Natural killer cell (primary cell): ENCODE data around the gene LATS1. TPM values are rescaled to one million over a fixed set of nuclear protein-coding genes. Genes with fewer than 3 reads are reported as not detected.

Experiments
- ATAC-seq, 3 donors: fragments of 150-1000 bp in 2 of 3; fragments of 200-7000 bp in 1 of 3; cut with Tn5 transposase; 1 replicate in 1 of 3; 2 replicates in 2 of 3; pipeline ENCODE4 v1.10.0; 2021; ENCODE audit warnings: mild to moderate bottlenecking in 2 of 3, moderate library complexity in 2 of 3
- DNase-seq, 2 donors: peaks; one replicate each; pipeline versions ENCODE4 v3.0.0 to v3.0.0-alpha.2; 2013 to 2021; ENCODE audit warnings: mixed read lengths in 1 of 2
- H3K27ac ChIP-seq: one replicate; pipeline ENCODE4 v1.5.1; 2013; ENCODE audit warnings: mild to moderate bottlenecking, low read length
- H3K27me3 ChIP-seq: one replicate; pipeline ENCODE4 v1.6.1; 2013; ENCODE audit warnings: low read length; ENCODE audit not compliant: control insufficient read depth, insufficient read depth
- H3K36me3 ChIP-seq: one replicate; pipeline ENCODE4 v1.6.1; 2013; ENCODE audit warnings: low read length; ENCODE audit not compliant: control insufficient read depth, insufficient read depth
- H3K4me1 ChIP-seq: one replicate; pipeline ENCODE4 v1.6.1; 2013; ENCODE audit warnings: low read length; ENCODE audit not compliant: control insufficient read depth, insufficient read depth
- H3K4me3 ChIP-seq: one replicate; pipeline ENCODE4 v1.5.1; 2013; ENCODE audit warnings: low read length
- H3K9me3 ChIP-seq: one replicate; pipeline ENCODE4 v1.6.1; 2013; ENCODE audit warnings: low read length; ENCODE audit not compliant: control insufficient read depth, insufficient read depth
- H3K27ac Mint-ChIP-seq, 2 donors: one replicate each; pipeline ENCODE4 v1.8.0; 2022; ENCODE audit warnings: mild to moderate bottlenecking in 2 of 2, mixed read lengths in 2 of 2, moderate library complexity in 1 of 2
- H3K27me3 Mint-ChIP-seq, 2 donors: one replicate each; pipeline ENCODE4 v1.8.0; 2022; ENCODE audit warnings: low read depth in 2 of 2, mixed read lengths in 2 of 2
- H3K36me3 Mint-ChIP-seq: one replicate; pipeline ENCODE4 v1.8.0; 2022; ENCODE audit warnings: mixed read lengths
- H3K4me1 Mint-ChIP-seq, 2 donors: one replicate each; pipeline ENCODE4 v1.8.0; 2022; ENCODE audit warnings: mixed read lengths in 2 of 2
- H3K4me3 Mint-ChIP-seq: one replicate; pipeline ENCODE4 v1.8.0; 2022; ENCODE audit warnings: mild to moderate bottlenecking, moderate library complexity, mixed read lengths
- H3K9me3 Mint-ChIP-seq, 2 donors: one replicate each; pipeline ENCODE4 v1.8.0; 2022; ENCODE audit warnings: mixed read lengths in 2 of 2
- WGBS: methylation state at CpG from one replicate; pipeline ENCODE4 v1.1.7; 2013; ENCODE audit warnings: missing lambda C conversion rate; ENCODE audit not compliant: insufficient coverage; 5-methylcytosine and 5-hydroxymethylcytosine counted together
- intact Hi-C: fragments of 100-400 bp; cut with micrococcal nuclease; formaldehyde crosslinking; loops from one replicate; pipeline ENCODE4 v1.14.2; 2022
- total RNA-seq, 4 donors: library from RNA; stranded (reverse); fragments of 120-200 nt in 1 of 4; gene quantifications; one replicate each; pipeline versions ENCODE4 v1.2.3 to v1.2.4, GENCODE V29; 2013 to 2022
- TF ChIP-seq, protein P1 (sequence below): fragments of 200-600 bp; IDR thresholded peaks from one replicate; pipeline ENCODE4 v1.8.0; 2022; ENCODE audit warnings: antibody characterized with exemption

Gene LATS1
- total RNA-seq, 3 donors from 2014 or later (not counting 1 experiment from before 2014, with no cell fraction given) = 37.9 to 52.5 (median 49.4) TPM

GRCh38 chr6:149696901-149697300 is 21.0 kb downstream of the LATS1 start:
- Histone ChIP-seq H3K9me3 (no peaks in the 10 kb centered on the region), H3K27me3 (no peaks in the 10 kb centered on the region), H3K4me1 (no peaks in the 10 kb centered on the region), H3K27ac (no peak overlapping the region), H3K36me3 (peaks cover 33% of the 10 kb centered on the region), H3K4me3 (no peak overlapping the region)
- TF ChIP-seq, protein P1, sequence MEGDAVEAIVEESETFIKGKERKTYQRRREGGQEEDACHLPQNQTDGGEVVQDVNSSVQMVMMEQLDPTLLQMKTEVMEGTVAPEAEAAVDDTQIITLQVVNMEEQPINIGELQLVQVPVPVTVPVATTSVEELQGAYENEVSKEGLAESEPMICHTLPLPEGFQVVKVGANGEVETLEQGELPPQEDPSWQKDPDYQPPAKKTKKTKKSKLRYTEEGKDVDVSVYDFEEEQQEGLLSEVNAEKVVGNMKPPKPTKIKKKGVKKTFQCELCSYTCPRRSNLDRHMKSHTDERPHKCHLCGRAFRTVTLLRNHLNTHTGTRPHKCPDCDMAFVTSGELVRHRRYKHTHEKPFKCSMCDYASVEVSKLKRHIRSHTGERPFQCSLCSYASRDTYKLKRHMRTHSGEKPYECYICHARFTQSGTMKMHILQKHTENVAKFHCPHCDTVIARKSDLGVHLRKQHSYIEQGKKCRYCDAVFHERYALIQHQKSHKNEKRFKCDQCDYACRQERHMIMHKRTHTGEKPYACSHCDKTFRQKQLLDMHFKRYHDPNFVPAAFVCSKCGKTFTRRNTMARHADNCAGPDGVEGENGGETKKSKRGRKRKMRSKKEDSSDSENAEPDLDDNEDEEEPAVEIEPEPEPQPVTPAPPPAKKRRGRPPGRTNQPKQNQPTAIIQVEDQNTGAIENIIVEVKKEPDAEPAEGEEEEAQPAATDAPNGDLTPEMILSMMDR = no peak
- Mint-ChIP-seq H3K9me3 (no peaks in the 10 kb centered on the region), H3K4me1 (peaks cover 18 to 25% of the 10 kb centered on the region in 2 donors), H3K36me3 (no peaks in the 10 kb centered on the region), H3K27ac (peak overlapping the region; percentile 43 to 56), H3K4me3 (no peak overlapping the region), H3K27me3 (no peaks in the 10 kb centered on the region)
- ATAC-seq (no peak), DNase-seq (no peak)
- 86% methylated on average over 1 of the region's 1 CpG for WGBS
- intact Hi-C loops = no loop called here

DNA sequence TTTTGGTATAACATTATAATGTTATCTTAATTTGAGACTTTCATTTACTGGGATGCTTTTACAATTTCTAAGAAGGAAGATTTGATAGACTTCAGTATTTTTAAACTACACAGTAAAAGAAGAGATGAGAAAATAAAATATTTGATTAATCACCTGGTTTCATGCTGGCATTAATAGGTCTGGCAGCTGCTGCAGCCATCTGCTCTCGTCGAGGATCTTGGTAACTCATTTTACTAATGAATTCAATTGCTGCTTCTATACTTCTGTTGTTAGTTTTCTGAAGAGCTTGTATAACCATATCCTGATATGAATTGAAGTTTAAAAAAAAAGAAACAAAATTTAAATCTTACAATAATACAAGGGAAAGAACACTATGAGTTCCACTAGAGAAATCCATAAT is 23.0 kb downstream of the LATS1 start:
- no peak for ATAC-seq
- no peaks in the 10 kb centered on the region for H3K27me3 Mint-ChIP-seq
- Histone ChIP-seq H3K9me3 (no peaks in the 10 kb centered on the region), H3K27ac (no peak overlapping the region), H3K36me3 (peaks cover 28% of the 10 kb centered on the region), H3K4me1 (no peaks in the 10 kb centered on the region), H3K4me3 (no peak overlapping the region), H3K27me3 (no peaks in the 10 kb centered on the region)
- no peak overlapping the region for H3K4me3 Mint-ChIP-seq
- WGBS = 100% methylated on average over 2 of the region's 2 CpGs
- TF ChIP-seq, protein P1 = no peak
- no peaks in the 10 kb centered on the region for H3K36me3 Mint-ChIP-seq
- DNase-seq = no peak
- H3K4me1 Mint-ChIP-seq = peaks cover 17 to 18% of the 10 kb centered on the region in 2 donors
- no peaks in the 10 kb centered on the region for H3K9me3 Mint-ChIP-seq
- H3K27ac Mint-ChIP-seq = no peak overlapping the region
- intact Hi-C loops = no loop called here

GRCh38 chr6:149691201-149691600 is 26.7 kb downstream of the LATS1 start:
- Mint-ChIP-seq H3K36me3 (no peaks in the 10 kb centered on the region), H3K27ac (peak overlapping the region in 1 of 2 donors; percentile 5), H3K27me3 (no peaks in the 10 kb centered on the region), H3K4me1 (peaks cover 17 to 28% of the 10 kb centered on the region in 2 donors), H3K9me3 (no peaks in the 10 kb centered on the region), H3K4me3 (no peak overlapping the region)
- WGBS = 96% methylated on average over 2 of the region's 2 CpGs
- intact Hi-C loops = no loop called here
- Histone ChIP-seq H3K4me1 (no peaks in the 10 kb centered on the region), H3K27ac (no peak overlapping the region), H3K4me3 (no peak overlapping the region), H3K27me3 (no peaks in the 10 kb centered on the region), H3K36me3 (peaks cover 35% of the 10 kb centered on the region), H3K9me3 (no peaks in the 10 kb centered on the region)
- TF ChIP-seq, protein P1 = no peak
- DNase-seq = no peak
- no peak for ATAC-seq

GRCh38 chr6:149686230-149686629 is 31.7 kb downstream of the LATS1 start:
- DNase-seq (no peak), ATAC-seq (no peak)
- peaks cover 25% of the 10 kb centered on the region for H3K36me3 ChIP-seq
- Mint-ChIP-seq H3K36me3 (peaks cover 9% of the 10 kb centered on the region), H3K27ac (peak overlapping the region; percentile 27 to 59), H3K27me3 (no peaks in the 10 kb centered on the region), H3K4me1 (peaks cover 24 to 32% of the 10 kb centered on the region in 2 donors), H3K4me3 (no peak overlapping the region), H3K9me3 (no peaks in the 10 kb centered on the region)
- TF ChIP-seq, protein P1 = no peak
- H3K27ac ChIP-seq = no peak overlapping the region
- H3K4me1 ChIP-seq = no peaks in the 10 kb centered on the region
- H3K27me3 ChIP-seq = no peaks in the 10 kb centered on the region
- H3K4me3 ChIP-seq = no peak overlapping the region
- intact Hi-C loops = no loop called here
- H3K9me3 ChIP-seq = no peaks in the 10 kb centered on the region
- WGBS = 91% methylated on average over 7 of the region's 7 CpGs
